DND-41 (cell line): Measurements from ENCODE around the gene NPW.

Source experiments
- ATAC-seq: fragments of 200-7000 bp; cut with Tn5 transposase; 3 replicates; pipeline ENCODE4 v1.9.1; 2021; ENCODE audit warnings: low read depth; ENCODE audit not compliant: insufficient read depth
- DNase-seq: peaks from one replicate; pipeline ENCODE4 v3.0.0-alpha.2; 2020
- H2AFZ ChIP-seq: 2 replicates; pipeline ENCODE4 v1.6.0; 2012; ENCODE audit warnings: low read depth, low read length
- H3K27ac ChIP-seq: 2 replicates; pipeline ENCODE4 v1.5.1; 2012; ENCODE audit warnings: low read length, inconsistent platforms
- H3K27me3 ChIP-seq: fragments of 200-600 bp; sonication (generic); 2 replicates; pipeline ENCODE4 v1.6.0; 2012; ENCODE audit warnings: low read length, mild to moderate bottlenecking, inconsistent platforms; ENCODE audit not compliant: insufficient read depth, poor library complexity
- H3K36me3 ChIP-seq: 2 replicates; pipeline ENCODE4 v1.5.1; 2012; ENCODE audit warnings: low read length, inconsistent platforms; ENCODE audit not compliant: insufficient read depth
- H3K4me1 ChIP-seq: 2 replicates; pipeline ENCODE4 v1.5.1; 2012; ENCODE audit warnings: mild to moderate bottlenecking, low read length; ENCODE audit not compliant: insufficient read depth
- H3K4me2 ChIP-seq: 2 replicates; pipeline ENCODE4 v1.6.0; 2012; ENCODE audit warnings: mild to moderate bottlenecking, moderate library complexity, low read length, inconsistent platforms; ENCODE audit not compliant: insufficient read depth
- H3K4me3 ChIP-seq, 2 experiments: fragments of 200-600 bp in 1 of 2; shearing (Covaris generic) in 1 of 2; 2 replicates each; pipeline ENCODE4 v1.5.1; 2012 to 2016; ENCODE audit warnings: inconsistent platforms in 2 of 2, low read length in 2 of 2, mild to moderate bottlenecking in 2 of 2, low read depth in 1 of 2, moderate library complexity in 1 of 2
- H3K79me2 ChIP-seq: 2 replicates; pipeline ENCODE4 v1.6.0; 2012; ENCODE audit warnings: low read length, inconsistent platforms; ENCODE audit not compliant: insufficient read depth
- H3K9ac ChIP-seq: 2 replicates; pipeline ENCODE4 v1.6.0; 2012; ENCODE audit warnings: low read depth, mild to moderate bottlenecking, inconsistent platforms, low read length, moderate library complexity
- H3K9me3 ChIP-seq: 2 replicates; pipeline ENCODE4 v1.5.1; 2012; ENCODE audit warnings: low read length, moderate library complexity, mild to moderate bottlenecking, inconsistent platforms; ENCODE audit not compliant: insufficient read depth, severe bottlenecking
- H4K20me1 ChIP-seq: 2 replicates; pipeline ENCODE4 v1.6.0; 2012; ENCODE audit warnings: low read length; ENCODE audit not compliant: insufficient read depth
- EZH2 ChIP-seq: IDR thresholded peaks from 3 replicates; pipeline ENCODE4 v1.6.1; 2012; ENCODE audit warnings: borderline replicate concordance, low read depth, mild to moderate bottlenecking, moderate library complexity, low read length, inconsistent platforms; ENCODE audit not compliant: severe bottlenecking
- TF ChIP-seq, protein P1 (sequence below): IDR thresholded peaks from 2 replicates; pipeline ENCODE4 v1.5.1; 2012; ENCODE audit warnings: borderline replicate concordance, low read length, moderate library complexity, mild to moderate bottlenecking; ENCODE audit not compliant: poor library complexity, severe bottlenecking; ENCODE audit errors: extremely low read depth

Gene NPW

GRCh38 chr16:2015117-2015946 is 4.3 kb upstream of the NPW start:
- ATAC-seq (no peak), DNase-seq (no peak)
- H3K4me2 ChIP-seq, result no peak overlapping the region
- peaks cover 6% of the 10 kb centered on the region for H3K79me2 ChIP-seq
- TF ChIP-seq EZH2, result no peak
- TF ChIP-seq, protein P1, sequence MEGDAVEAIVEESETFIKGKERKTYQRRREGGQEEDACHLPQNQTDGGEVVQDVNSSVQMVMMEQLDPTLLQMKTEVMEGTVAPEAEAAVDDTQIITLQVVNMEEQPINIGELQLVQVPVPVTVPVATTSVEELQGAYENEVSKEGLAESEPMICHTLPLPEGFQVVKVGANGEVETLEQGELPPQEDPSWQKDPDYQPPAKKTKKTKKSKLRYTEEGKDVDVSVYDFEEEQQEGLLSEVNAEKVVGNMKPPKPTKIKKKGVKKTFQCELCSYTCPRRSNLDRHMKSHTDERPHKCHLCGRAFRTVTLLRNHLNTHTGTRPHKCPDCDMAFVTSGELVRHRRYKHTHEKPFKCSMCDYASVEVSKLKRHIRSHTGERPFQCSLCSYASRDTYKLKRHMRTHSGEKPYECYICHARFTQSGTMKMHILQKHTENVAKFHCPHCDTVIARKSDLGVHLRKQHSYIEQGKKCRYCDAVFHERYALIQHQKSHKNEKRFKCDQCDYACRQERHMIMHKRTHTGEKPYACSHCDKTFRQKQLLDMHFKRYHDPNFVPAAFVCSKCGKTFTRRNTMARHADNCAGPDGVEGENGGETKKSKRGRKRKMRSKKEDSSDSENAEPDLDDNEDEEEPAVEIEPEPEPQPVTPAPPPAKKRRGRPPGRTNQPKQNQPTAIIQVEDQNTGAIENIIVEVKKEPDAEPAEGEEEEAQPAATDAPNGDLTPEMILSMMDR, result no peak
- peaks cover 6% of the 10 kb centered on the region for H3K4me1 ChIP-seq
- H4K20me1 ChIP-seq, result no peaks in the 10 kb centered on the region
- no peak overlapping the region for H2AFZ ChIP-seq
- no peak overlapping the region for H3K4me3 ChIP-seq
- H3K9ac ChIP-seq, result no peak overlapping the region
- H3K9me3 ChIP-seq, result no peaks in the 10 kb centered on the region
- H3K27me3 ChIP-seq, result no peaks in the 10 kb centered on the region
- no peaks in the 10 kb centered on the region for H3K36me3 ChIP-seq
- no peak overlapping the region for H3K27ac ChIP-seq

GRCh38 chr16:2015947-2016208 is 3.7 kb upstream of the NPW start:
- H3K27ac ChIP-seq, result no peak overlapping the region
- no peak overlapping the region for H2AFZ ChIP-seq
- no peak for ATAC-seq
- H3K9me3 ChIP-seq, result no peaks in the 10 kb centered on the region
- H3K4me3 ChIP-seq, result no peak overlapping the region
- DNase-seq, result no peak
- no peaks in the 10 kb centered on the region for H3K36me3 ChIP-seq
- no peaks in the 10 kb centered on the region for H3K27me3 ChIP-seq
- H4K20me1 ChIP-seq, result no peaks in the 10 kb centered on the region
- H3K79me2 ChIP-seq, result 0 out of 2 replicates have a peak, but pooled peaks cover under 1% of the 10 kb centered on the region
- TF ChIP-seq EZH2, result no peak
- TF ChIP-seq, protein P1, result no peak
- H3K9ac ChIP-seq, result no peak overlapping the region
- H3K4me1 ChIP-seq, result peaks cover under 1% of the 10 kb centered on the region
- H3K4me2 ChIP-seq, result no peak overlapping the region

DNA sequence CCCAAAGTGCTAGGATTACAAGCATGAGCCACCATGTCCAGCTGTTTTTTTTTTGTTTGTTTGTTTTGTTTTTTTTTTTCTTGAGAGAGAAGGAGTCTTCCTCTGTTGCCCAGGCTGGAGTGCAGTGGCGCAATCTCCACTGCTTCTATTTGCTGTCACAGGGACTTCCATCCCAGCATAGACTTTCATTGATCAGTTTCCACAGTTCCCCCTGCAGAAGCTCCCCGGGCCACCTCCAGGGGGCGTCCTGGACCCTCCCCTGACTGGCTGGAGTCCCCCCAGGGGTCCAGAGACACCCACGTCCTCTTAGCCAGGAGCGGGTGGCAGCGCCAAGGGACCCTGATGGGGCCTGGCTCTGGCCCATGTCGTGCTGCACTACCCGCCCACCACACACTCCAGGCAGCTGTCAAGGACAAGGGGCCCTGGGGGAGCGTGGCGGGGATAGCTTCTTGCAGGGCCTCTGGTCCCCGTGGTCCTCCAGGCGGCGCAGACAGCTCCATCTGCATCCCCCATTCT is 3.1 kb upstream of the NPW start:
- TF ChIP-seq, protein P1, result peak; percentile 64
- TF ChIP-seq EZH2, result no peak
- Histone ChIP-seq H3K27ac (no peak overlapping the region), H3K27me3 (no peaks in the 10 kb centered on the region), H3K4me3 (no peak overlapping the region), H2AFZ (no peak overlapping the region), H3K79me2 (no peaks in the 10 kb centered on the region), H3K9me3 (no peaks in the 10 kb centered on the region), H4K20me1 (no peaks in the 10 kb centered on the region), H3K9ac (no peak overlapping the region), H3K4me2 (no peak overlapping the region), H3K4me1 (no peaks in the 10 kb centered on the region), H3K36me3 (no peaks in the 10 kb centered on the region)
- ATAC-seq, result peak; percentile 47; the same call in 2 of the 3 replicates
- peak; percentile 37 for DNase-seq
